Muscle layer of duodenum (tissue), 2 donors: ENCODE measurements around the gene ZNF576.

Source experiments
- H3K27ac ChIP-seq: one replicate; pipeline ENCODE4 v1.7.0; 2013; ENCODE audit warnings: mild to moderate bottlenecking, low read length
- H3K27me3 ChIP-seq: one replicate; pipeline ENCODE4 v1.7.0; 2013; ENCODE audit warnings: low read depth, mild to moderate bottlenecking, control low read depth, low read length
- H3K36me3 ChIP-seq, 2 donors: one replicate each; pipeline ENCODE4 v1.7.0; 2013; ENCODE audit warnings: low read length in 2 of 2, control low read depth in 1 of 2, mild to moderate bottlenecking in 1 of 2; ENCODE audit not compliant: insufficient read depth in 2 of 2, control insufficient read depth in 1 of 2
- H3K4me1 ChIP-seq, 2 donors: one replicate each; pipeline ENCODE4 v1.7.0; 2013; ENCODE audit warnings: low read length in 2 of 2, mild to moderate bottlenecking in 2 of 2, control low read depth in 1 of 2, moderate library complexity in 1 of 2; ENCODE audit not compliant: insufficient read depth in 2 of 2, control insufficient read depth in 1 of 2
- H3K4me3 ChIP-seq, 2 donors: one replicate each; pipeline ENCODE4 v1.7.0; 2013; ENCODE audit warnings: low read length in 2 of 2, low read depth in 1 of 2, mild to moderate bottlenecking in 1 of 2
- H3K9me3 ChIP-seq, 2 donors: one replicate each; pipeline ENCODE4 v1.7.0; 2013; ENCODE audit warnings: low read length in 2 of 2, control low read depth in 1 of 2, mild to moderate bottlenecking in 1 of 2; ENCODE audit not compliant: control insufficient read depth in 1 of 2
- donor health status: healthy.

The ZNF576 gene

GRCh38 chr19:43622070-43622469 is 25.7 kb downstream of the ZNF576 start:
- Histone ChIP-seq H3K36me3 (peaks cover 0 to 3% of the 10 kb centered on the region in 2 donors), H3K9me3 (no peaks in the 10 kb centered on the region), H3K27me3 (no peaks in the 10 kb centered on the region), H3K4me3 (no peak overlapping the region), H3K27ac (no peak overlapping the region), H3K4me1 (peaks cover 0 to 15% of the 10 kb centered on the region in 2 donors)

GRCh38 chr19:43622956-43623355 is 26.6 kb downstream of the ZNF576 start:
- Histone ChIP-seq H3K4me1 (peaks cover 0 to 15% of the 10 kb centered on the region in 2 donors), H3K36me3 (peaks cover 0 to 3% of the 10 kb centered on the region in 2 donors), H3K27me3 (no peaks in the 10 kb centered on the region), H3K9me3 (no peaks in the 10 kb centered on the region), H3K27ac (no peak overlapping the region), H3K4me3 (no peak overlapping the region)

- no peak overlapping the region for H3K4me3 ChIP-seq
- peaks cover 0 to 7% of the 10 kb centered on the region in 2 donors for H3K4me1 ChIP-seq
- no peaks in the 10 kb centered on the region for H3K9me3 ChIP-seq
- H3K27me3 ChIP-seq: no peaks in the 10 kb centered on the region
- H3K36me3 ChIP-seq: peaks cover 0 to 3% of the 10 kb centered on the region in 2 donors
- H3K27ac ChIP-seq: no peak overlapping the region
Measured at GRCh38 chr19:43623889-43624670, 27.7 kb downstream of the ZNF576 start.

GRCh38 chr19:43624933-43625332 is 28.5 kb downstream of the ZNF576 start:
- H3K9me3 ChIP-seq: no peaks in the 10 kb centered on the region
- H3K4me3 ChIP-seq: no peak overlapping the region
- peaks cover 0 to 3% of the 10 kb centered on the region in 2 donors for H3K36me3 ChIP-seq
- no peaks in the 10 kb centered on the region for H3K27me3 ChIP-seq
- peaks cover 0 to 7% of the 10 kb centered on the region in 2 donors for H3K4me1 ChIP-seq
- H3K27ac ChIP-seq: no peak overlapping the region

GRCh38 chr19:43625918-43626579 is 29.7 kb downstream of the ZNF576 start:
- no peak overlapping the region for H3K4me3 ChIP-seq
- no peaks in the 10 kb centered on the region for H3K27me3 ChIP-seq
- no peaks in the 10 kb centered on the region for H3K9me3 ChIP-seq
- no peak overlapping the region for H3K27ac ChIP-seq
- peaks cover 0 to 3% of the 10 kb centered on the region in 2 donors for H3K36me3 ChIP-seq
- no peaks in the 10 kb centered on the region for H3K4me1 ChIP-seq

GRCh38 chr19:43626838-43627237 is 30.4 kb downstream of the ZNF576 start:
- no peak overlapping the region for H3K4me3 ChIP-seq
- no peaks in the 10 kb centered on the region for H3K27me3 ChIP-seq
- no peaks in the 10 kb centered on the region for H3K9me3 ChIP-seq
- H3K4me1 ChIP-seq: no peaks in the 10 kb centered on the region
- no peak overlapping the region for H3K27ac ChIP-seq
- peaks cover 0 to 3% of the 10 kb centered on the region in 2 donors for H3K36me3 ChIP-seq

GRCh38 chr19:43628646-43629326 is 32.4 kb downstream of the ZNF576 start:
- Histone ChIP-seq H3K27ac (no peak overlapping the region), H3K4me1 (no peaks in the 10 kb centered on the region), H3K9me3 (no peaks in the 10 kb centered on the region), H3K36me3 (peaks cover 0 to 3% of the 10 kb centered on the region in 2 donors), H3K27me3 (no peaks in the 10 kb centered on the region), H3K4me3 (no peak overlapping the region)

GRCh38 chr19:43631491-43631890 is 35.1 kb downstream of the ZNF576 start:
- H3K27ac ChIP-seq: no peak overlapping the region
- no peak overlapping the region for H3K4me3 ChIP-seq
- H3K4me1 ChIP-seq: peaks cover 0 to 5% of the 10 kb centered on the region in 2 donors
- no peaks in the 10 kb centered on the region for H3K27me3 ChIP-seq
- peaks cover 0 to 3% of the 10 kb centered on the region in 2 donors for H3K36me3 ChIP-seq
- no peaks in the 10 kb centered on the region for H3K9me3 ChIP-seq

- no peaks in the 10 kb centered on the region for H3K36me3 ChIP-seq
- H3K4me3 ChIP-seq: no peak overlapping the region
- no peaks in the 10 kb centered on the region for H3K9me3 ChIP-seq
- H3K4me1 ChIP-seq: peaks cover 0 to 5% of the 10 kb centered on the region in 2 donors
- no peak overlapping the region for H3K27ac ChIP-seq
- no peaks in the 10 kb centered on the region for H3K27me3 ChIP-seq
Measured at GRCh38 chr19:43633520-43633919, 37.1 kb downstream of the ZNF576 start.

GRCh38 chr19:43634068-43634467 is 37.7 kb downstream of the ZNF576 start:
- Histone ChIP-seq H3K9me3 (no peaks in the 10 kb centered on the region), H3K36me3 (no peaks in the 10 kb centered on the region), H3K4me3 (no peak overlapping the region), H3K27ac (no peak overlapping the region), H3K27me3 (peaks cover 2% of the 10 kb centered on the region), H3K4me1 (peaks cover 0 to 10% of the 10 kb centered on the region in 2 donors)

GRCh38 chr19:43634506-43634871 is 38.1 kb downstream of the ZNF576 start:
- H3K27ac ChIP-seq: peak overlapping the region; percentile 51
- peaks cover 4% of the 10 kb centered on the region for H3K27me3 ChIP-seq
- H3K9me3 ChIP-seq: no peaks in the 10 kb centered on the region
- peaks cover 0 to 11% of the 10 kb centered on the region in 2 donors for H3K4me1 ChIP-seq
- peak overlapping the region in 1 of 2 donors; percentile 25 for H3K4me3 ChIP-seq
- no peaks in the 10 kb centered on the region for H3K36me3 ChIP-seq
